ENCODE data around the gene ANKRD45.
"Not testable (repeated sequence)": the region's sequence is repeated elsewhere in the genome, so short reads cannot be mapped to it uniquely, and the experiment has no call there.

ANKRD45 gene

GRCh38 chr1:173683838-173684237 lies 14.2 kb upstream of the ANKRD45 start:
- H3K4me2 ChIP-seq (ENCODE audit: low read length); H3K27me3 ChIP-seq (ENCODE audit: control insufficient read depth, insufficient read depth, low read length); H3K4me3 ChIP-seq (ENCODE audit: low read length); H3K9me3 ChIP-seq (replicated peaks; ENCODE audit: low read length); H3K36me3 ChIP-seq (ENCODE audit: insufficient read depth, low read length); H3K9ac ChIP-seq (ENCODE audit: low read depth, low read length); H3K4me1 ChIP-seq (ENCODE audit: control insufficient read depth, insufficient read depth, low read length): not testable (repeated sequence)

GRCh38 chr1:173682184-173682583 lies 12.5 kb upstream of the ANKRD45 start:
- no peaks in the 10 kb centered on the region for H3K9me3 ChIP-seq (replicated peaks; ENCODE audit: low read length)
- H3K4me3 ChIP-seq (ENCODE audit: low read length) = no peak overlapping the region
- H3K4me2 ChIP-seq (ENCODE audit: low read length) = no peak overlapping the region
- no peaks in the 10 kb centered on the region for H3K27me3 ChIP-seq (ENCODE audit: control insufficient read depth, insufficient read depth, low read length)
- no peaks in the 10 kb centered on the region for H3K4me1 ChIP-seq (ENCODE audit: control insufficient read depth, insufficient read depth, low read length)
- H3K9ac ChIP-seq (ENCODE audit: low read depth, low read length) = no peak overlapping the region
- H3K36me3 ChIP-seq (ENCODE audit: insufficient read depth, low read length) = no peaks in the 10 kb centered on the region

- not testable (repeated sequence) for H3K4me1 ChIP-seq (ENCODE audit: control insufficient read depth, insufficient read depth, low read length); H3K36me3 ChIP-seq (ENCODE audit: insufficient read depth, low read length); H3K9ac ChIP-seq (ENCODE audit: low read depth, low read length); H3K4me2 ChIP-seq (ENCODE audit: low read length); H3K4me3 ChIP-seq (ENCODE audit: low read length); H3K27me3 ChIP-seq (ENCODE audit: control insufficient read depth, insufficient read depth, low read length); H3K9me3 ChIP-seq (replicated peaks; ENCODE audit: low read length)
These were observed 10.5 kb upstream of the ANKRD45 start for GRCh38 chr1:173680152-173680551.

DNA sequence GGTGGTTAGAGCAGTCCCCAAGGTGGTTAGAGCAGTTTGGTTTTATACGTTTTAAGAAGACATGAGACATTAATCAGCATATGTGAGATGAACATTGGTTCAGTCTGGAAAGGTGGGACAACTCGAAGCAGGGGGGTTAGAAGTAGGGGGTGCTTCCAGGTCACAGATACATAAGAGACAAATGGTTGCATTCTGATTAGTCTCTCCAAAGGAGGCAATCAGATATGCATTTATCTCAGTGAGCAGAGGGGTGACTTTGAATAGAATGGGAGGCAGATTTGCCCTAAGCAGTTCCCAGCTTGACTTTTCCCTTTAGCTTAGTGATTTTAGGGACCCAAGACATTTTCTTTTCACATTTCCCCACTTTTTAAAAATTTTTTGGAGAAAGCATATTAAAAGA lies 4.8 kb upstream of the ANKRD45 start:
- H3K4me2 ChIP-seq (ENCODE audit: low read length); H3K4me1 ChIP-seq (ENCODE audit: control insufficient read depth, insufficient read depth, low read length); H3K36me3 ChIP-seq (ENCODE audit: insufficient read depth, low read length); H3K9ac ChIP-seq (ENCODE audit: low read depth, low read length); H3K27me3 ChIP-seq (ENCODE audit: control insufficient read depth, insufficient read depth, low read length); H3K9me3 ChIP-seq (replicated peaks; ENCODE audit: low read length); H3K4me3 ChIP-seq (ENCODE audit: low read length): not testable (repeated sequence)

- Histone ChIP-seq H3K36me3 (ENCODE audit: insufficient read depth, low read length) (no peaks in the 10 kb centered on the region), H3K9me3 (replicated peaks; ENCODE audit: low read length) (no peaks in the 10 kb centered on the region), H3K9ac (ENCODE audit: low read depth, low read length) (no peak overlapping the region), H3K27me3 (ENCODE audit: control insufficient read depth, insufficient read depth, low read length) (no peaks in the 10 kb centered on the region), H3K4me3 (ENCODE audit: low read length) (no peak overlapping the region), H3K4me2 (ENCODE audit: low read length) (no peak overlapping the region), H3K4me1 (ENCODE audit: control insufficient read depth, insufficient read depth, low read length) (peaks cover 4% of the 10 kb centered on the region)
These were observed 3.0 kb downstream of the ANKRD45 start for GRCh38 chr1:173666646-173667045.

DNA sequence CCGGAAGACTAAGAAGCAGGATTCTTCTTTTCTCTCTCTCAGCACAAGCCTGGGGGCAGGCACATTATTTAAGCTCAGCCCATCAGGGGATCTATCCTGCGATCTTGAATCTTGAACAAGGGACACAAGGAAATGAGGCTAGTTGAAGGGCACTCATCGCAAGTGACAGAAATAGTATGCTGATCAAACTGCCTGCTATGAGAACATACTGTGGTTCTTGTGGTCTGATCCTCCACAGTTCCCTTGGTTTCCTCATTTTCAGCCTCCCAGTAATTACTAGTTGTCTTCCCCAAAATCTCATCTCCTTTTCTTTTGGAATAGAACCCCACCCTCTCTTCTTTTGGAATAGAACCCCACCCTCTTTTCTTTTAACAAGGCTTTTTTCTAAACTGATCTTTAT lies 6.5 kb downstream of the ANKRD45 start:
- Histone ChIP-seq H3K4me2 (ENCODE audit: low read length) (no peak overlapping the region), H3K36me3 (ENCODE audit: insufficient read depth, low read length) (no peaks in the 10 kb centered on the region)

DNA sequence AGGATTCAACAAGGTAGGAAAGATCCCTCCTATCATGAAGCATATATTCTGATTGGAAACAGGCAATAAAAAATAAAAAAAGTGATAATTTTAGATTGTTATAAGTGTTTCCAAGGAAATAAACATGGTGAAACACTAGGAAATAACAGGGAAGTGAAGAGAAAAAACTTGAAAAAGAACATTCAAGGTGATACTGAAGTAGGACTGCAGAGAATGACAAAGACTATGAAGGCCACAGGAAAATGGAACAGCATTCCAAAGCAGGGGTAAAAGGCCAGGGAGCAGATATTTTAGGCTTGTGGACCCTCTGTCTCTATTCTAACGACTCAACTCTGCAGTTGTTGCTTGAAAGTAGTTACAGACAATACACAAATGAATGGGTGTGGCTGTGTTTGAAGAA lies 7.9 kb downstream of the ANKRD45 start:
- Histone ChIP-seq H3K4me2 (ENCODE audit: low read length) (no peak overlapping the region), H3K9ac (ENCODE audit: low read depth, low read length) (no peak overlapping the region), H3K4me3 (ENCODE audit: low read length) (no peak overlapping the region), H3K27me3 (ENCODE audit: control insufficient read depth, insufficient read depth, low read length) (no peaks in the 10 kb centered on the region), H3K36me3 (ENCODE audit: insufficient read depth, low read length) (no peaks in the 10 kb centered on the region), H3K9me3 (replicated peaks; ENCODE audit: low read length) (no peaks in the 10 kb centered on the region), H3K4me1 (ENCODE audit: control insufficient read depth, insufficient read depth, low read length) (no peaks in the 10 kb centered on the region)

More for the DNA sequence above, 6.5 kb downstream of the ANKRD45 start:
- Histone ChIP-seq H3K27me3 (ENCODE audit: control insufficient read depth, insufficient read depth, low read length) (no peaks in the 10 kb centered on the region), H3K9ac (ENCODE audit: low read depth, low read length) (no peak overlapping the region), H3K4me1 (ENCODE audit: control insufficient read depth, insufficient read depth, low read length) (no peaks in the 10 kb centered on the region), H3K4me3 (ENCODE audit: low read length) (no peak overlapping the region), H3K9me3 (replicated peaks; ENCODE audit: low read length) (no peaks in the 10 kb centered on the region)

GRCh38 chr1:173661271-173661670 lies 8.4 kb downstream of the ANKRD45 start:
- Histone ChIP-seq H3K4me2 (ENCODE audit: low read length) (no peak overlapping the region), H3K9me3 (replicated peaks; ENCODE audit: low read length) (no peaks in the 10 kb centered on the region), H3K27me3 (ENCODE audit: control insufficient read depth, insufficient read depth, low read length) (no peaks in the 10 kb centered on the region), H3K36me3 (ENCODE audit: insufficient read depth, low read length) (no peaks in the 10 kb centered on the region), H3K4me3 (ENCODE audit: low read length) (no peak overlapping the region), H3K9ac (ENCODE audit: low read depth, low read length) (no peak overlapping the region), H3K4me1 (ENCODE audit: control insufficient read depth, insufficient read depth, low read length) (no peaks in the 10 kb centered on the region)

GRCh38 chr1:173660306-173660705 lies 9.3 kb downstream of the ANKRD45 start:
- no peaks in the 10 kb centered on the region for H3K27me3 ChIP-seq (ENCODE audit: control insufficient read depth, insufficient read depth, low read length)
- no peak overlapping the region for H3K4me2 ChIP-seq (ENCODE audit: low read length)
- no peaks in the 10 kb centered on the region for H3K36me3 ChIP-seq (ENCODE audit: insufficient read depth, low read length)
- H3K4me3 ChIP-seq (ENCODE audit: low read length) = no peak overlapping the region
- no peak overlapping the region for H3K9ac ChIP-seq (ENCODE audit: low read depth, low read length)
- no peaks in the 10 kb centered on the region for H3K4me1 ChIP-seq (ENCODE audit: control insufficient read depth, insufficient read depth, low read length)
- no peaks in the 10 kb centered on the region for H3K9me3 ChIP-seq (replicated peaks; ENCODE audit: low read length)

DNA sequence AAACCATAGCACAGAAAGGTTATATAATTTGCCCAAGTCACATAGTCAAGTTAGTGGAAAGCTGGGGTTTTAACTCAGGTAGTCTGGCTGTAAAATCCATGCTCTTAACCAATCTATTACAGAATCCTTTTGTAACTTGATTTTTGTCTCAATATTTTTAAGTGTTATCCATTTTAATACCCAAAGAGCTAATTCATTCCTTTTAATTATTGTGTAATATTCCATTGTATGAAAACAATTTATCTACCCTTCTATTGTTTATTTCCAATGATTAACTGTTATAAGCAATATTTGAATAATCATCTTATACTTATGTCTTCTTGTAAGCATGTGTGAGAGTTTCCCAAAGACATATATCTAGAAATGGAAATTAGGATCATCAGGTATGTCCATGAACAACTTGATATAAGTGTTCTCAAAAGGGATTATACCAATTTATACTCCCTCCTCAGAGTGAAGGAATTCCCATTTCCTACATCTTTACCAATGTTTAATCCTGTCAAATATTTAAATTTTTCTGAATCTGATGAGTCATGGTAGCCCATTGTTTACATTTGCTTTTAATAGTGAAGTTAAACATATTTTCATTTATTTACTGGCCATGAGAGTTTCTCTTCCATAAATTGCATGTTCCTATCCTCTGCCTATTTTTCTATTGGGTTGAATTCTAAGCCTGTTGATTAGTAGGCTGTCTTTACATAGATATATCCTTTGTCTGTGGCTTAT lies 20.6 kb downstream of the ANKRD45 start:
- Histone ChIP-seq H3K4me1 (ENCODE audit: control insufficient read depth, insufficient read depth, low read length) (no peaks in the 10 kb centered on the region), H3K27me3 (ENCODE audit: control insufficient read depth, insufficient read depth, low read length) (no peaks in the 10 kb centered on the region), H3K4me2 (ENCODE audit: low read length) (no peak overlapping the region), H3K4me3 (ENCODE audit: low read length) (no peak overlapping the region), H3K9me3 (replicated peaks; ENCODE audit: low read length) (no peaks in the 10 kb centered on the region), H3K9ac (ENCODE audit: low read depth, low read length) (no peak overlapping the region), H3K36me3 (ENCODE audit: insufficient read depth, low read length) (no peaks in the 10 kb centered on the region)

- Histone ChIP-seq H3K4me1 (ENCODE audit: control insufficient read depth, insufficient read depth, low read length) (no peaks in the 10 kb centered on the region), H3K4me2 (ENCODE audit: low read length) (no peak overlapping the region), H3K9ac (ENCODE audit: low read depth, low read length) (no peak overlapping the region), H3K27me3 (ENCODE audit: control insufficient read depth, insufficient read depth, low read length) (no peaks in the 10 kb centered on the region), H3K36me3 (ENCODE audit: insufficient read depth, low read length) (no peaks in the 10 kb centered on the region), H3K4me3 (ENCODE audit: low read length) (no peak overlapping the region), H3K9me3 (replicated peaks; ENCODE audit: low read length) (no peaks in the 10 kb centered on the region)
These were observed 23.0 kb downstream of the ANKRD45 start for GRCh38 chr1:173646656-173647055.

GRCh38 chr1:173642450-173643139 lies 27.1 kb downstream of the ANKRD45 start:
- not testable (repeated sequence) for H3K27me3 ChIP-seq (ENCODE audit: control insufficient read depth, insufficient read depth, low read length); H3K36me3 ChIP-seq (ENCODE audit: insufficient read depth, low read length); H3K9me3 ChIP-seq (replicated peaks; ENCODE audit: low read length); H3K4me3 ChIP-seq (ENCODE audit: low read length); H3K4me2 ChIP-seq (ENCODE audit: low read length); H3K4me1 ChIP-seq (ENCODE audit: control insufficient read depth, insufficient read depth, low read length); H3K9ac ChIP-seq (ENCODE audit: low read depth, low read length)
